Measurements from ENCODE around the gene KRT32.

Gene KRT32

GRCh38 chr17:41494524-41494923 is 27.3 kb upstream of the KRT32 start:
- in situ Hi-C loops (cut with MboI; ENCODE audit: low pct_unique_long_range_greater_than_20kb, low sequenced_read_pairs, unreplicated experiment): loop anchor here (25.0 kb wide), 1 partner anchor 93 kb away; the partner anchor contains the start of gene KRT14
- DNase-seq (ENCODE audit: low spot score): no peak
- no peak for TF ChIP-seq CTCF (IDR thresholded peaks at IDR 0.05; ENCODE audit: extremely low read depth, insufficient read depth, missing control alignments)

GRCh38 chr17:41492771-41493170 is 25.6 kb upstream of the KRT32 start:
- no peak for DNase-seq (ENCODE audit: low spot score)
- in situ Hi-C loops (cut with MboI; ENCODE audit: low pct_unique_long_range_greater_than_20kb, low sequenced_read_pairs, unreplicated experiment): loop anchor here (25.0 kb wide), 1 partner anchor 95 kb away; the partner anchor contains the start of gene KRT14
- no peak for TF ChIP-seq CTCF (IDR thresholded peaks at IDR 0.05; ENCODE audit: extremely low read depth, insufficient read depth, missing control alignments)

GRCh38 chr17:41492351-41492750 is 25.2 kb upstream of the KRT32 start:
- no peak for DNase-seq (ENCODE audit: low spot score)
- TF ChIP-seq CTCF (IDR thresholded peaks at IDR 0.05; ENCODE audit: extremely low read depth, insufficient read depth, missing control alignments): no peak
- in situ Hi-C loops (cut with MboI; ENCODE audit: low pct_unique_long_range_greater_than_20kb, low sequenced_read_pairs, unreplicated experiment): loop anchor here (25.0 kb wide), 1 partner anchor 95 kb away; the partner anchor contains the start of gene KRT14

- in situ Hi-C loops (cut with MboI; ENCODE audit: low pct_unique_long_range_greater_than_20kb, low sequenced_read_pairs, unreplicated experiment): loop anchor here (25.0 kb wide), 1 partner anchor 96 kb away; the partner anchor contains the start of gene KRT14
- DNase-seq (ENCODE audit: low spot score): no peak
- no peak for TF ChIP-seq CTCF (IDR thresholded peaks at IDR 0.05; ENCODE audit: extremely low read depth, insufficient read depth, missing control alignments)
These were observed 24.3 kb upstream of the KRT32 start for GRCh38 chr17:41491476-41491875.

GRCh38 chr17:41490000-41490990 is 23.1 kb upstream of the KRT32 start:
- no peak for TF ChIP-seq CTCF (IDR thresholded peaks at IDR 0.05; ENCODE audit: extremely low read depth, insufficient read depth, missing control alignments)
- no peak for DNase-seq (ENCODE audit: low spot score)
- in situ Hi-C loops (cut with MboI; ENCODE audit: low pct_unique_long_range_greater_than_20kb, low sequenced_read_pairs, unreplicated experiment): loop anchor here (25.0 kb wide), 1 partner anchor 97 kb away; the partner anchor contains the start of gene KRT14

- in situ Hi-C loops (cut with MboI; ENCODE audit: low pct_unique_long_range_greater_than_20kb, low sequenced_read_pairs, unreplicated experiment): loop anchor here (25.0 kb wide), 1 partner anchor 98 kb away; the partner anchor contains the start of gene KRT14
- no peak for TF ChIP-seq CTCF (IDR thresholded peaks at IDR 0.05; ENCODE audit: extremely low read depth, insufficient read depth, missing control alignments)
- DNase-seq (ENCODE audit: low spot score): no peak
These were observed 22.3 kb upstream of the KRT32 start, which contains the start of gene KRT36 for GRCh38 chr17:41489531-41489930. KRT36 (minus strand) TSS chr17:41489910; CDS start chr17:41489864, 46 bp downstream.
